Stomach (tissue), 4 donors: ENCODE results near the gene DBF4B.

ENCODE experiments used
- POLR2AphosphoS5 ChIP-seq, 3 donors: sonication (generic); formaldehyde crosslinking; IDR thresholded peaks; one replicate each; pipeline ENCODE4 v1.6.1; 2016; ENCODE audit warnings: antibody characterized with exemption in 3 of 3
- TF ChIP-seq, protein P1 (sequence below), 7 experiments: fragments of 450-650 bp in 4 of 7; fragments of 200-600 bp in 3 of 7; sonication (generic) in 3 of 7; IDR thresholded peaks; one replicate each; pipeline ENCODE4 v1.5.1; 2016 to 2019; ENCODE audit warnings: antibody characterized with exemption in 7 of 7, control low read depth in 2 of 7, mild to moderate bottlenecking in 1 of 7

GRCh38 chr17:44758414-44759085 lies 50.1 kb downstream of the DBF4B start, which contains the start of gene ADAM11:
- TF ChIP-seq, protein P1, sequence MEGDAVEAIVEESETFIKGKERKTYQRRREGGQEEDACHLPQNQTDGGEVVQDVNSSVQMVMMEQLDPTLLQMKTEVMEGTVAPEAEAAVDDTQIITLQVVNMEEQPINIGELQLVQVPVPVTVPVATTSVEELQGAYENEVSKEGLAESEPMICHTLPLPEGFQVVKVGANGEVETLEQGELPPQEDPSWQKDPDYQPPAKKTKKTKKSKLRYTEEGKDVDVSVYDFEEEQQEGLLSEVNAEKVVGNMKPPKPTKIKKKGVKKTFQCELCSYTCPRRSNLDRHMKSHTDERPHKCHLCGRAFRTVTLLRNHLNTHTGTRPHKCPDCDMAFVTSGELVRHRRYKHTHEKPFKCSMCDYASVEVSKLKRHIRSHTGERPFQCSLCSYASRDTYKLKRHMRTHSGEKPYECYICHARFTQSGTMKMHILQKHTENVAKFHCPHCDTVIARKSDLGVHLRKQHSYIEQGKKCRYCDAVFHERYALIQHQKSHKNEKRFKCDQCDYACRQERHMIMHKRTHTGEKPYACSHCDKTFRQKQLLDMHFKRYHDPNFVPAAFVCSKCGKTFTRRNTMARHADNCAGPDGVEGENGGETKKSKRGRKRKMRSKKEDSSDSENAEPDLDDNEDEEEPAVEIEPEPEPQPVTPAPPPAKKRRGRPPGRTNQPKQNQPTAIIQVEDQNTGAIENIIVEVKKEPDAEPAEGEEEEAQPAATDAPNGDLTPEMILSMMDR (IDR thresholded peaks at IDR 0.05), result no peak
- TF ChIP-seq POLR2AphosphoS5 (IDR thresholded peaks at IDR 0.05), result no peak
